ENCODE data around the gene LRP3.
"Not testable (repeated sequence)": the region's sequence is repeated elsewhere in the genome, so short reads cannot be mapped to it uniquely, and the experiment has no call there.

LRP3 gene

DNA sequence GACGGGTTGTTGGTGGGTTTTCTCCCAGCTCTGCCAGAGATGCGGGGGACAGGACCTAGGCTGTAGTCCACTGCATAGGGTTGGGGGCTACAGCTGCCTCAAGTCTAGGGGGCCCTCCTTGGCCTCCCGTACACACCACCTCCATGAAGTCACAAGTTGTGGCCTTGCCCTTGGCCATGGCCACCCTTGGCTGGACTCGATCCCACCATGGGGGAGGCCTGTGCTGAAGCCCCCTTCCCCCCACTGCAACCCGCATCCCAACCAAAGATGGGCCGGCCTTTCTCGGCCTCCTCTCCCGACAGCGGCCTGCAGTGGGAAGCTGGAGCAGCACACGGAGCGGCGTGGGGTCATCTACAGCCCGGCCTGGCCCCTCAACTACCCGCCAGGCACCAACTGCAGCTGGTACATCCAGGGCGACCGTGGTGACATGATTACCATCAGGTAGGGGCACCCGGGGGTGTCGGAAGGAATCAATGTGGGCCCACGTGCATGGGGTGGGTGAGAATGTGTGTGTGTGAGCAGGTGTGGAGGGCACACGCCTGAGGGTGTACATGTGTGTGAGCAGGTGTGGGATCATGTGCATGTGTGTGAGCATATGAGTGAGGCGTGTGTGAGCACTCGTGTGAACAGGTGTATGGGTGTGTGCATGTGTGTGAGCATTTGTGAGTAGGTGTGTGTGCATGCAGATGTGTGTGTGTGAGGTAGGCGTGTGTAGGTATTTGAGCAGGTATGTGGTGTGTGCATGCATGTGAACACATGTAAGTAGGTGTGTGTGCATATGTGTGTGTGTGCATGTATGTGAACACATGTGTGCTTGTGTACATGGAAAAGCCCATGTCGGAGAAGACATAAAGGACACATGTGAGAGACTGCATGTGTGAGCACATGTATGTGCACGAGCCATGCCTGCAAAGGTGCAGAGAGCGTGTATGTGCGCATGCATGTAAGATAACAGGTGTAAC is 8.7 kb downstream of the LRP3 start:
- ATAC-seq (ENCODE audit: low read depth) (no peak), DNase-seq (ENCODE audit: low spot score in 2 of 2) (no peak)
- Mint-ChIP-seq H3K36me3 (no peaks in the 10 kb centered on the region), H3K9me3 (no peaks in the 10 kb centered on the region), H3K27ac (no peak overlapping the region), H3K4me1 (no peaks in the 10 kb centered on the region), H3K4me3 (no peak overlapping the region), H3K27me3 (peaks cover 2% of the 10 kb centered on the region)

DNA sequence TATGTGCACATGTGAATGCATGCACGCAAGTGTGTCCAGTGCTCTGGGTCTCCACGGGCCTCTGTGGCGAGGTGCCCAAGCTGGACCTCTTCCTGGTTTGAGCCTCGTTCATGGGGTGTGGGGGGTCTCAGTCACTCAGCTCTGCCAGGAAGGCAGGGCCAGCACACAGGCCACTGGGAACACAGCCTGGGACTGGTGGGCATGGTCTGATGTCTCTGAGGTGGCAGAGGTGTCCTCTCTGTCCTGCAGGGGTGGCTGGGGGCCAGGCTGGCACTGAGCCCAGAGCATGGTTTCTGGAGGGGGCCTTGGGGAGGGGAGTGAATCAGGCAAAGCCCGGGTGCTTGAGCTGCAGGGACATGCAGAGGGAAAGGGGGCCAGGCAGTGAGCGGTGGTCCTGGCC is 9.4 kb downstream of the LRP3 start:
- Mint-ChIP-seq H3K4me1 (no peaks in the 10 kb centered on the region), H3K27me3 (peaks cover 2% of the 10 kb centered on the region), H3K9me3 (no peaks in the 10 kb centered on the region), H3K4me3 (no peak overlapping the region), H3K27ac (no peak overlapping the region), H3K36me3 (no peaks in the 10 kb centered on the region)
- ATAC-seq (ENCODE audit: low read depth): no peak
- no peak for DNase-seq (ENCODE audit: low spot score in 2 of 2)

DNA sequence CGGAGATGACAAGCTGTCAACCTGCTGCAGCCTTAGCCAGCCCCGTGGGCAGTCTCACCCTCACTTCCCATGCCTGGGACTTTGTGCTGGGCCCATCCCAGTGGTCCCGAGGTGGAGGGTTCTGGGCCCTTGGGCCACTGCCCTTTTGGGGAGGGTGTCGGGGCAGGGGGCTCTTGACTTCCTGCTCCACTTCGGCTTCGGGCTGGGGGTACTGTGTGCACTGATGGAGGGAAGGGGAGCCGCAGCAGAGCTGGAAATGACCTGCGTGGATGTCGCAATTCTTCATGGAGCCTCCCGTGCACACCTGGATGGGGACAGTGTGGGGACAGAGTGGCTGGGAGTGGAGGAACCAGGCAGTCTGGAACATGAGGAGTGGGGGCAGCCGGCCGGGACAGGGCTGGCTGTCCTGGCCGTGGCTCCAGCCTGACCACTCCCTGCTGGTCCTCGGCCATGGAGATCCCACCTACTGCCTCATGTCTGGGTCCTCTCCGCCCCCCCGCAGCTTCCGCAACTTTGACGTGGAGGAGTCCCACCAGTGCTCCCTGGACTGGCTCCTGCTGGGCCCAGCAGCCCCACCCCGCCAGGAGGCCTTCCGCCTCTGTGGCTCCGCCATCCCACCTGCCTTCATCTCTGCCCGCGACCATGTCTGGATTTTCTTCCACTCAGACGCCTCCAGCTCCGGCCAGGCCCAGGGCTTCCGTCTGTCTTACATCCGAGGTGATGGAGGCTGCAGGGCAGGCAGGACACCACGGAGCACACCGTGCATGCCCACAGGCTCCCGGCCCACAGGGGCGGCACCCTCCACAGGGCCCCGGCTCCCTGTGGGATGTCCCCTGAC is 10.2 kb downstream of the LRP3 start:
- no peak for DNase-seq (ENCODE audit: low spot score in 2 of 2)
- no peak overlapping the region for H3K4me3 Mint-ChIP-seq
- no peaks in the 10 kb centered on the region for H3K4me1 Mint-ChIP-seq
- no peaks in the 10 kb centered on the region for H3K27me3 Mint-ChIP-seq
- no peaks in the 10 kb centered on the region for H3K36me3 Mint-ChIP-seq
- ATAC-seq (ENCODE audit: low read depth): no peak
- no peaks in the 10 kb centered on the region for H3K9me3 Mint-ChIP-seq
- H3K27ac Mint-ChIP-seq: no peak overlapping the region

DNA sequence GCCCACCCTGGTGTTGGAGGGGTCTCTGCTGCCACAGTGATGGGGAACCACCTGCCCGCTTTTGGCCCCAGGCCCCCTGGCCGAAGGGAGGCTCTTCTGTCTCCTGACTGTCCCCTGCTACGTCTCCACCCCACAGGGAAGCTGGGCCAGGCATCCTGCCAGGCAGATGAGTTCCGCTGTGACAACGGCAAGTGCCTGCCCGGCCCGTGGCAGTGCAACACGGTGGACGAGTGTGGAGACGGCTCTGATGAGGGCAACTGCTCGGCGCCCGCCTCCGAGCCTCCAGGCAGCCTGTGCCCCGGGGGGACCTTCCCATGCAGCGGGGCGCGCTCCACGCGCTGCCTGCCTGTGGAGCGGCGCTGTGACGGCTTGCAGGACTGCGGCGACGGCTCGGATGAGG is 11.0 kb downstream of the LRP3 start:
- ATAC-seq (ENCODE audit: low read depth): no peak
- Mint-ChIP-seq H3K4me1 (no peaks in the 10 kb centered on the region), H3K27ac (no peak overlapping the region), H3K27me3 (no peaks in the 10 kb centered on the region), H3K9me3 (no peaks in the 10 kb centered on the region), H3K36me3 (no peaks in the 10 kb centered on the region), H3K4me3 (no peak overlapping the region)
- no peak for DNase-seq (ENCODE audit: low spot score in 2 of 2)

- DNase-seq (ENCODE audit: low spot score in 2 of 2) (no peak), ATAC-seq (ENCODE audit: low read depth) (no peak)
- Mint-ChIP-seq H3K9me3 (no peaks in the 10 kb centered on the region), H3K27me3 (no peaks in the 10 kb centered on the region), H3K4me1 (no peaks in the 10 kb centered on the region), H3K27ac (no peak overlapping the region), H3K4me3 (no peak overlapping the region), H3K36me3 (no peaks in the 10 kb centered on the region)
These were observed 11.6 kb downstream of the LRP3 start for GRCh38 chr19:33205531-33206260.

GRCh38 chr19:33206261-33207039 is 12.3 kb downstream of the LRP3 start:
- DNase-seq (ENCODE audit: low spot score in 2 of 2) (no peak), ATAC-seq (ENCODE audit: low read depth) (no peak)
- Mint-ChIP-seq H3K9me3 (no peaks in the 10 kb centered on the region), H3K36me3 (no peaks in the 10 kb centered on the region), H3K27me3 (peaks cover 3% of the 10 kb centered on the region), H3K4me3 (no peak overlapping the region), H3K27ac (no peak overlapping the region), H3K4me1 (no peaks in the 10 kb centered on the region)

DNA sequence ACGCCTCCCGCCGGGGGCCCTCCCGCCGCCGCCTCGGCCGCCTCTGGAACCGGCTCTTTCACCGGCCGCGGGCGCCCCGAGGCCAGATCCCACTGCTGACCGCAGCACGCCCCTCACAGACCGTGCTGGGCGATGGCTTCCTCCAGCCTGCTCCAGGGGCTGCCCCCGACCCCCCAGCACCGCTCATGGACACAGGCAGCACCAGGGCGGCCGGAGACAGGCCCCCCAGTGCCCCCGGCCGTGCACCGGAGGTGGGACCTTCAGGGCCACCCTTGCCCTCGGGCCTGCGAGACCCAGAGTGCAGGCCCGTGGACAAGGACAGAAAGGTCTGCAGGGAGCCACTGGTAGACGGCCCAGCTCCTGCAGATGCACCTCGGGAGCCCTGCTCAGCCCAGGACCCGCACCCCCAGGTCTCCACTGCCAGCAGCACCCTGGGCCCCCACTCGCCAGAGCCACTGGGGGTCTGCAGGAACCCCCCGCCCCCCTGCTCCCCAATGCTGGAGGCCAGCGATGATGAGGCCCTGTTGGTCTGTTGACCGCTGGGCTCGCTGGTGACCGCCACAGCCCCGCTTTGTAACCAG is 13.0 kb downstream of the LRP3 start:
- no peak for DNase-seq (ENCODE audit: low spot score in 2 of 2)
- no peaks in the 10 kb centered on the region for H3K4me1 Mint-ChIP-seq
- H3K9me3 Mint-ChIP-seq: no peaks in the 10 kb centered on the region
- H3K27me3 Mint-ChIP-seq: peaks cover 3% of the 10 kb centered on the region
- no peak overlapping the region for H3K4me3 Mint-ChIP-seq
- ATAC-seq (ENCODE audit: low read depth): no peak
- no peaks in the 10 kb centered on the region for H3K36me3 Mint-ChIP-seq
- H3K27ac Mint-ChIP-seq: no peak overlapping the region

GRCh38 chr19:33207903-33208302 is 13.8 kb downstream of the LRP3 start:
- Mint-ChIP-seq H3K4me1 (no peaks in the 10 kb centered on the region), H3K27me3 (peaks cover 3% of the 10 kb centered on the region), H3K36me3 (no peaks in the 10 kb centered on the region), H3K9me3 (no peaks in the 10 kb centered on the region), H3K4me3 (no peak overlapping the region), H3K27ac (no peak overlapping the region)
- no peak for DNase-seq (ENCODE audit: low spot score in 2 of 2)
- ATAC-seq (ENCODE audit: low read depth): no peak

DNA sequence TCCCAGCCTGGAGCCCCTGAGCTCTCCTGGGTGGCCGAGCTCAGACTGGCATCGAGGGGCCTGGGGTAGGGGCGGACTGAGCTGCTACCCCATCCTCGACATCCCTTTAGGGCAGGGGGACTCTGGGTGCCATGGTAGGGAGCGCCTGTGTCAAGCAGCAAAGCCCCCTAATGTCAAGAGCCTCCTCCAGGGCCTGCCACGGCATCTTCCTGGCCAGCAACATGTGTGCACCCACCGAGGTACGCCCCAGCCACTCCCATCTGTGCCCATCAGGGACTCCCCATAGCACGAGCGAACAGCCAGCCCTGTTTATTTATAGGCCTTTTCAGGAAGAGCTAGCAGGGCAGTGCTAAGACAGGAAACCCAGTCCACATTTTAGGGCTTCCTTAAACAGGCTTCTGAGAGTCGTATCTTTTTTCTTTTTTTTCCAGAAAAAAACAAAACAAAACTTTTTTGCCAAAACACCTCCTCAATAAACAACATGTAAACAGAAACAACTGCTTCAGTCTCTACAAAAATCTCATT is 14.3 kb downstream of the LRP3 start:
- no peaks in the 10 kb centered on the region for H3K9me3 Mint-ChIP-seq
- H3K27me3 Mint-ChIP-seq: peaks cover 3% of the 10 kb centered on the region
- no peaks in the 10 kb centered on the region for H3K36me3 Mint-ChIP-seq
- DNase-seq (ENCODE audit: low spot score in 2 of 2) (no peak), ATAC-seq (ENCODE audit: low read depth) (no peak)
- H3K27ac Mint-ChIP-seq: no peak overlapping the region
- H3K4me1 Mint-ChIP-seq: no peaks in the 10 kb centered on the region
- H3K4me3 Mint-ChIP-seq: no peak overlapping the region

DNA sequence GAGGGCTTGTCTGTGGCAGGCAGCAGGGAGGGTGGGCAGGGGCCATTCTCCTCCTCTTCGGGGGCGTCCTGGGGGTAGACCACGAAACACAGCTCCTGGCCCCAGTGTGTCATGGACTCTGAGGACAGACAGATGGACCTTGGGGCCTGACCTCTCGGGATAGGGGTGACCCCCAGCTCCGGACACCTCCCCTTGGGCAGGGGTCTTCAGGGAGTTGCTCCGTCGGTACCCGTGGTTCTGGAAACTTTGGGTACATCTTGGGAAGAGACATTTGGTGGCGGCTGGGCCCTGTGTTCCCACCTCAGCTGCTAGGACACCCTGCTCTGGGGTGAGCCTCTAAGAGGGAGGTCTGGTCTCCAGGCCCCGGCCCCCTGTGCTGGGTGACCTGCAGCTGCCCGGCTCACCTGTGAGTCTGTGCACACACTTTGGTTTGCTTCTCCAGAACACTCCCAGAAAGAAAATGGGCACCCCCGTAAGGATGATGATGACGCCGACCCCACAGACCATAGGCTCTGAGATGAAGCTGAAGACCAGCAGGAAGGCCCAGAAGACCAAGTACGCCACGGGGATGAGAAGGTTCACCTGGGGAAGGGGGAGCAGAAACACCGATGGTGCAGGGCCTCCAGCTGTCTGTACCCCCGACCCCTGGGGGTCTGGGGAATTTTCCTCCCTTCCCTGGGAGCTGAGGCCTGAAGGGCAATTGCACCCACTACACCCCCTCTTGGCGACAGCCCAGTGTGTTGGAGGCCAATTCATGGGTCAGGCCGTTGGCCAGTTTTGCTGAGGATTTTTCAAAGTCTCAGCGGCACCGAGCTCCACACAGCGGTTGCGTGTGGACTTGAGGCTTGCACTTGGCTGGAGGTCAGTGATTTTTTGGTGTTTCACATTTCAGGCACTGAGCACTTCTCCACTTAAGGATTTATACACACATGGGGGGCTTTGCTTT is 15.0 kb downstream of the LRP3 start:
- Mint-ChIP-seq H3K4me3 (no peak overlapping the region), H3K9me3 (no peaks in the 10 kb centered on the region)

GRCh38 chr19:33209850-33210230 is 15.7 kb downstream of the LRP3 start:
- not testable (repeated sequence) for H3K9me3 Mint-ChIP-seq; ATAC-seq (ENCODE audit: low read depth); H3K4me3 Mint-ChIP-seq; H3K4me1 Mint-ChIP-seq; H3K36me3 Mint-ChIP-seq; H3K27me3 Mint-ChIP-seq; DNase-seq (ENCODE audit: low spot score in 2 of 2); H3K27ac Mint-ChIP-seq

More for the DNA sequence above, 15.0 kb downstream of the LRP3 start:
- H3K27me3 Mint-ChIP-seq: peaks cover 3% of the 10 kb centered on the region
- no peak overlapping the region for H3K27ac Mint-ChIP-seq
- H3K4me1 Mint-ChIP-seq: no peaks in the 10 kb centered on the region
- H3K36me3 Mint-ChIP-seq: no peaks in the 10 kb centered on the region
- ATAC-seq (ENCODE audit: low read depth): no peak
- no peak for DNase-seq (ENCODE audit: low spot score in 2 of 2)

GRCh38 chr19:33210266-33210940 is 16.3 kb downstream of the LRP3 start:
- DNase-seq (ENCODE audit: low spot score in 2 of 2) (no peak), ATAC-seq (ENCODE audit: low read depth) (no peak)
- H3K27ac Mint-ChIP-seq: no peak overlapping the region
- H3K4me3 Mint-ChIP-seq: no peak overlapping the region
- H3K9me3 Mint-ChIP-seq: no peaks in the 10 kb centered on the region
- H3K4me1 Mint-ChIP-seq: no peaks in the 10 kb centered on the region
- no peaks in the 10 kb centered on the region for H3K36me3 Mint-ChIP-seq
- peaks cover 3% of the 10 kb centered on the region for H3K27me3 Mint-ChIP-seq
